ENCODE results near the gene BICRA. TPM values are rescaled to one million over a fixed set of nuclear protein-coding genes. Genes with fewer than 3 reads are reported as not detected.
"Not testable (repeated sequence)": the region's sequence is repeated elsewhere in the genome, so short reads cannot be mapped to it uniquely, and the experiment has no call there.

BICRA gene
- total RNA-seq, 2 donors from 2014 or later, result 10.3 to 12.2 TPM

DNA sequence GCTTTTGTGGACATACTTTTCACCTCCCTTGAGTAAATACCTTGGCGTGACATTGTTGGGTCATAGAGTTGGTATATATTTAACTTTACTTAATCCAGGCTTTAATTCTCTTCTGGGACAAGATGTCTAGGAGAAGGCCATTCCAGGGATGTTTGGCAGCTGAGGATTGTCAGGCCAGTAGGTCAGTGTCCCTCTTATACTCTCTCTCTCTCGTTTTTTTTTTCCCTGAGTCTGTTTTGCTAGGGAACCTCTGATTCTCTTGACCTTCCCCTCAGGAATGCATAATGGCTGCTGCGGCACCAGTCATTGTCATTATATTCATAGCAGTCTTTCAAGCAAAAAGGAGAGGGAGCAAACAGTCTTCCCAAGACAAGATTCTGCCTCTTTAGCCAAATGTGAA is 48.8 kb downstream of the BICRA start:
- H3K4me3 Mint-ChIP-seq, result no peak overlapping the region

DNA sequence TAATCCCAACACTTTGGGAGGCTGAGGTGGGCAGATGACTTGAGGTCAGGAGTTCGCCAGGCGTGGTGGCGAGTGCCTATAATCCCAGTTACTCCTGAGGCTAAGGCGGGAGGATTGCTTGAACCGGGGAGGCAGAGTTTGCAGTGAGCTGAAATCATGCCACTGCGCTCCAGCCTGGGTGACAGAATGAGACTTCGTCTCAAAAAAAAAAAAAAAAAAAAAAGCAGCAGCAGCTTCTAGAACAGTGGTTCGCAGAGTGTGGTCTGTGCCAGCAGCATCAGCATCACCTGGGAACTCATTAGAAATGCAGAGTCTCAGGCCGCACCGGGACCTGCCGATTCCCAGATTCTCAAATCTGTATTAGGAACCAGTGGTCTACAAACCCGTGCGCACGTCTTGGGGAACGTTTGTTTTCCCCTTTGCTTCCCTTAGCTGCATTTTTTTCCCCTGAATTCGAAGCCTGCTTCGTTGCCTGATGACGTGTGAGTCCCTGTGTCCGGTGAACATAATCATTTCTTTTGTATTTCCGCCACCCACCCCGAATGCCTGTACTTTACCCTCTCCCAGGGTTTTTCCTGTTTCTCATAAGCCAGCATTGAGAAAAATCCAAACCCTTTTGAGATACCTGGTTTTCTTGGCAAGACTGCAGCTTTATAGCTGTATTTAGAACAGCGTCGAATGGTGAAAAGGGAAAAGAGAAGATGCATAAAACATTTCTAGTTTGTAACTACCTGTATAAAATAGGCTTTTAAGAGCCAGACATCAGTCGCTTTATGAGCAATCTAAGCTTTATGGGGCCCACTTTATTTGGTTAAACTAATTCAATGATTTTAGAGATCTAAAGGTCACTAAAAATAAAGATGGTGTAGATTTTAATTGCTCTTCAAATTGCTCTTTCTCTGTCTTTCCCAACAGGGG is 49.8 kb downstream of the BICRA start:
- H3K27me3 Mint-ChIP-seq, result no peaks in the 10 kb centered on the region
- peaks cover 2% of the 10 kb centered on the region for H3K4me1 Mint-ChIP-seq
- H3K9me3 Mint-ChIP-seq, result no peaks in the 10 kb centered on the region
- H3K36me3 Mint-ChIP-seq (ENCODE audit: low read depth), result peaks cover 12% of the 10 kb centered on the region
- no peak for ATAC-seq (replicated peaks)
- H3K4me3 Mint-ChIP-seq, result no peak overlapping the region
- H3K27ac Mint-ChIP-seq, result no peak overlapping the region

More for the DNA sequence above, 48.8 kb downstream of the BICRA start:
- peaks cover 19% of the 10 kb centered on the region for H3K36me3 Mint-ChIP-seq (ENCODE audit: low read depth)
- H3K4me1 Mint-ChIP-seq, result no peaks in the 10 kb centered on the region
- H3K9me3 Mint-ChIP-seq, result no peaks in the 10 kb centered on the region
- no peak overlapping the region for H3K27ac Mint-ChIP-seq
- ATAC-seq (replicated peaks), result no peak
- H3K27me3 Mint-ChIP-seq, result no peaks in the 10 kb centered on the region

DNA sequence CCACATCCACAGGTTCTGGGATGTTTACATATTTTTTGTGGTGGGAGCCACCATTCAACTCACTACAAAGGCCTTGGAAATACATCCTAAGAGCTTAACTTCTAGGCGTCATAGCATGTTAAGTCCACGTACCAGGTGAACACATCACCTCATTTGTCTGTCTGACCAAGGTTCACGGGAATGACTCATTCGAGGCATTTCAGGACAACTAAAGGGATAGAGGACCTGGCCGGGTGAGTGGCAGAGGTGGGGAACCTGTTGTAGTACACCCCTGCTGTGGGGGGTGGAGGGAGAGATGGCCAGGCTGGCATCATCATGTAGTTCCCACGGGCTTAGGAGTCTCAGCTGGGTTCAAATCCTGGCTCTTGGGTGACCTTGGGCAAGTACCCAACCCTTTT is 51.5 kb downstream of the BICRA start:
- peaks cover 5% of the 10 kb centered on the region for H3K4me1 Mint-ChIP-seq
- H3K9me3 Mint-ChIP-seq, result no peaks in the 10 kb centered on the region
- peak overlapping the region; percentile 56 for H3K27ac Mint-ChIP-seq
- peaks cover 15% of the 10 kb centered on the region for H3K36me3 Mint-ChIP-seq (ENCODE audit: low read depth)
- ATAC-seq (replicated peaks), result no peak
- H3K4me3 Mint-ChIP-seq, result no peak overlapping the region
- H3K27me3 Mint-ChIP-seq, result no peaks in the 10 kb centered on the region

DNA sequence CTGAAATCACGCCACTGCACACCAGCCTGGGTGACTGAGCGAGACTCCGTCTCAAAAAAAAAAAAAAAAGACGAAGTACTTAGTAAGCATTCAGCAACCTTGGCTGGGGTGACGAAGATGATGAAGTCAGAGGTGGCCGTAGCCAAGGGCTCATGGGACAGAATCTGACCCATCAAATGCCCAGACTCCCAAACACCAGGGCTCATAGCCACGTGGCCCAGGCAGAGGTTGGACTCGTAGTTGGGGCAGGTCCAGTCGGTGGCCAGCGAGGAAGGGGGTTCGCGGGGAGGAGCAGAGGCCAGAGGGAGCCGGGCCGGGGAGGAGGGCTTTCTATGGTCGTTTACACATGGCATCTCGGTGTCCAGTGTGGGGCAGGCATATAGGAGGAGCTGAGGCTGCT is 52.2 kb downstream of the BICRA start:
- ATAC-seq (replicated peaks), result no peak
- H3K4me1 Mint-ChIP-seq, result peaks cover 5% of the 10 kb centered on the region
- H3K27ac Mint-ChIP-seq, result no peak overlapping the region
- no peaks in the 10 kb centered on the region for H3K9me3 Mint-ChIP-seq
- no peaks in the 10 kb centered on the region for H3K27me3 Mint-ChIP-seq
- H3K4me3 Mint-ChIP-seq, result no peak overlapping the region
- peaks cover 15% of the 10 kb centered on the region for H3K36me3 Mint-ChIP-seq (ENCODE audit: low read depth)

DNA sequence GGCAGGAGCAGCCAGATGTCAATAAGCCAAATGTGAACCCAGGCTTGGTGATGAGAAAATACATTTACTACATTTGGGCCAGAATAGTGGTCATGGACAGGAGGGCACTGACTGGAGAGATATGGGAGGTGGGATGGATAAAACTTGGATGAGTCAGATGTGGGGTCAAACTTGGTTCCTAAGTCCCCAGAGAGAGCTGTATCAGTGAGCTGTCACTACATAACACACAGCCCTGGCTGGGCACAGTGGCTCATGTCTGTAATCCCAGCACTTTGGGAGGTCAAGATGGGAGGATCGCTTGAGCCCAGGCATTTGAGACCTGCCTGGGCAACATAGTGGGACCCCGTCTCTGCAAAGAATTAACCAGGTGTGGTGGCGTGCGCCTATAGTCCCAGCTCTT is 52.7 kb downstream of the BICRA start:
- no peak for ATAC-seq (replicated peaks)
- Mint-ChIP-seq H3K4me1 (peaks cover 5% of the 10 kb centered on the region), H3K27ac (no peak overlapping the region), H3K36me3 (ENCODE audit: low read depth) (peaks cover 15% of the 10 kb centered on the region), H3K9me3 (no peaks in the 10 kb centered on the region), H3K4me3 (no peak overlapping the region), H3K27me3 (no peaks in the 10 kb centered on the region)

DNA sequence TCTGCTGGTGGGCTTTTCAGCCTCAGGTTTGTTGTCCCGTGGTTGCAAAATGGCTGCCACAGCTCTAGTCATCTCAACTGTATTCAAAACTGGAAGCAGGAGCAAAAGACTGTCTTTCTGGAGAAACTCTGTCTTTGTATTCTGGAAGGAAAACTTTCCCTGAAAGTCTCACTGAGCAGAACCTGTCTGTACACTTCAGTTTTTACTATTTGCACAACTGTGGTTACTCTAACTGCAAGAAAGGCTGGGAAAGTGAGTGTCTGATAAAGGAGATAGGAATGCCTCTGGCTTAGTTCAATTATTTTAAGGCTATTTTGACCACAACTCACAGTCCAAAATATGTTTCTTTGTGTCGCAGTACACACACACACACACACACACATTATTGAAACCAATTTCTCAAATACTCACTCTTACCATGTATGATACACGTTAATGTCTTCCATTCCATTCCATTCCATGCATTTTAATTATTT is 54.5 kb downstream of the BICRA start:
- Mint-ChIP-seq H3K36me3 (ENCODE audit: low read depth) (peaks cover 11% of the 10 kb centered on the region), H3K27ac (peak overlapping the region; percentile 49), H3K4me3 (no peak overlapping the region), H3K27me3 (no peaks in the 10 kb centered on the region), H3K4me1 (peaks cover 5% of the 10 kb centered on the region), H3K9me3 (no peaks in the 10 kb centered on the region)
- no peak for ATAC-seq (replicated peaks)

DNA sequence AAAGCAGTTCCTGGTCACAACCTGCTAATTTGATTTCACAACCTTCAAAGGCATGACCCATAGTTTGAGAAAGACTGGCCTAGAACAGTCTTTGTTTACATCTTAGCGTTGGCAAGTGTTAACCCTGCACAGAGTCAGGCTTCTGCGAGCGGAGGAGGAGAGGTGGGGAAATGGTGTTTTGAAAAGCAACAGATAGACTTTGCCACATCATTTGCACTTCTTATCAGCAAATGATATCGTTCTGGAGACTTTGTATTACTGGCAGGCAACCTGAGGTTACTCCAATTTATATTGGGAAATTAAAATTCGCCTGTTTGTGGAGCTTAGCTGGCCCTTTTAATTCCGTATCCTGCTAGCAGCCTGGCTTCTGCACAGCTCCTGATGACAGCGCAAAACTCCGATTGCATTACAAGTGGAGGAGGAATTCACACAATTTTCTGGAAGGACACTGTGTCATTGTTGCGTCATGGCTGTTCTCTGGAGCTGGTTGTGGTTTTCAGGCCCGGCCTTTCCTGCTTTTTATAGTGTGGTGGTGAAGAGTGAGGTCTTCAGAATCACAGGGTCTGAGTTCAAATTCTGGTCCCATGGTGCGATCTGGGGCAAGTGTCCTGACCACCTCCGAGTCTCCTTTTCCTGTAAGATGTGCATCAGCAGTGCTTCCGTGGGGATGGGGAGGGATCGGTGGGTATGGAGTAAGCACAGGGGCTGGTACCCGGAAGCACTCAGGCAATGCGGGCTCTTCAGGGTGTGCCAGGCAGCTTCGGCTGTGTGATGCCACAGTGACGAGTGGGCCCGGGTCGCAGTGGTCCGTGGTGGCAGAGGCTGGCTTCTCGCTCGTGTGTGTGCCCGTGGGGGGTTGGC is 55.2 kb downstream of the BICRA start:
- no peak for ATAC-seq (replicated peaks)
- H3K4me3 Mint-ChIP-seq, result no peak overlapping the region
- peaks cover 5% of the 10 kb centered on the region for H3K4me1 Mint-ChIP-seq
- peaks cover 11% of the 10 kb centered on the region for H3K36me3 Mint-ChIP-seq (ENCODE audit: low read depth)
- no peaks in the 10 kb centered on the region for H3K9me3 Mint-ChIP-seq
- H3K27ac Mint-ChIP-seq, result peak overlapping the region; percentile 49
- H3K27me3 Mint-ChIP-seq, result no peaks in the 10 kb centered on the region

DNA sequence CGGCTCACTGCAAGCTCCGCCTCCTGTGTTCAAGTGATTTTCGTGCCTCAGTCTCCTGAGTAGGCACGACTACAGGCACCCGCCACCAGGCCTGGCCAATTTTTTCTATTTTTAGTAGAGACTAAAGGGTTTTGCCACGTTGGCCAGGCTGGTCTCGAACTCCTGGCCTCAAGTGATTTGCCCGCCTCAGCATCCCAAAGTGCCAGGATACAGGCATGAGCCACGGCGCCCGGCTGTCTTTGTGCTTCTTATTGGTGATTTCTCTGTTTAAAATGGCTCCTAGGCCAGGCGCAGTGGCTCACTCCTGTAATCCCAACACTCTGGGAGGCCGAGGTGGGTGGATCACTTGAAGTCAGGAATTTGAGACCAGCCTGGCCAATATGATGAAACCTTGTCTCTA is 59.6 kb downstream of the BICRA start:
- not testable (repeated sequence) for H3K27me3 Mint-ChIP-seq; H3K27ac Mint-ChIP-seq; H3K9me3 Mint-ChIP-seq; H3K4me3 Mint-ChIP-seq; ATAC-seq (replicated peaks)
- peaks cover 11% of the 10 kb centered on the region for H3K4me1 Mint-ChIP-seq
- H3K36me3 Mint-ChIP-seq (ENCODE audit: low read depth), result peaks cover 16% of the 10 kb centered on the region

DNA sequence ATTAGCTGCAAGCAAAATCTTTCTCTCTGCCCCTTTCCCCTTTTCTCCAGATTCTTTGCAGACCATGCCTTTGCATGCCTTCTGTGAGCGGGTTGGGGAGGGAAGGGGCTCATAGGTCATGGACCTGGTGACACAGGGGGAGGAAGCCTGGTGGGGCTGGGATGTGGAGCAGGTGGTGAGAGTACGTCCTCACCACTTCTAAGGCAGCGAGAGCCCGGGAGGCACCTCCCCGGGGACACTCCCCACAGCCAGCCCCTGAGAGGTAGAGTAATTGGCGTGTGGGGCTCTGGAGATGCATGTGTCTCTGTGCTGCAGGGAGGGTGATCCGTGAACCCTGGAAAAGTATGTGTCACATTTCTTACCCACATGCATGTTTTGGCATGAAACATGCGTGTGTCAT is 61.8 kb downstream of the BICRA start:
- Mint-ChIP-seq H3K27me3 (no peaks in the 10 kb centered on the region), H3K27ac (peak overlapping the region; percentile 54), H3K4me1 (peaks cover 13% of the 10 kb centered on the region), H3K36me3 (ENCODE audit: low read depth) (peaks cover 29% of the 10 kb centered on the region), H3K9me3 (no peaks in the 10 kb centered on the region), H3K4me3 (no peak overlapping the region)
- no peak for ATAC-seq (replicated peaks)

DNA sequence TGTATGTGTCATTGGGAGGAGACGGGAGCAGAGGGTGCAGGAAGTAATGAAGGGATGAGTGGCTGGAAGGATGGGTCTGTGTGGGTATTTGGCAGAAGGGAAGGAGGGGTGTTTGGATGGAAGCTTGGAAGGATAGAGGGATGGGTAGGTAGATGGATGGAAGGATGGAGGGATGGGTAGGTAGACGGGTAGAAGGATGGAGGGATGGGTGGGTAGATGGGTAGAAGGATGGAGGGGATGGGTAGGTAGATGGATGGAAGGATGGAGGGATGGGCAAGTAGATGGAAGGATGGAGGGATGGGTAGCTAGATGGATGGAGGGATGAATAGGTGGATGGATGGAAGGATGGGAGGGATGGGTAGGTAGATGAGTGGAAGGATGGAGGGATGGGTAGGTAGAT is 62.6 kb downstream of the BICRA start:
- Mint-ChIP-seq H3K9me3 (no peaks in the 10 kb centered on the region), H3K27ac (peak overlapping the region; percentile 54)
- ATAC-seq (replicated peaks), result no peak

DNA sequence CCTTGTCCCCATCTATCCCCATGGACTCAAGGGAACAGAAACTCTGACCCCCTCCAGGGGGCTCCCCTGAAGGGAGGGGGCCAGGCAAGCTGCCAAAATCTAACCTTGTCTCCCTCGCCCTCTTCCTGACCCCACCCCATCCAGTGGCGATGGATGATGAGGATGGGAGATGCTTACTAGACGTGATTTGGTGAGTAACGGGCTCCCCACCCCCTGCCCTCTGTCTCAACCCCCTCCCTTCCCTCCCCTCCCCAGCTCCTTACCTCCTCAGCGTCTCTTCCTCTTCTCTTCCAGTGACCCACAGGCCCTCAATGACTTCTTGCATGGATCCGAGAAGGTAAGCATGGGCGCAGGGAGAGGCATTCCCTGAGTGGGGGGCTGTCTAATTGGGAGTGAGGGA is 64.5 kb downstream of the BICRA start:
- H3K27me3 Mint-ChIP-seq, result no peaks in the 10 kb centered on the region
- H3K9me3 Mint-ChIP-seq, result no peaks in the 10 kb centered on the region
- peak overlapping the region; percentile 66 for H3K27ac Mint-ChIP-seq
- H3K4me1 Mint-ChIP-seq, result peaks cover 13% of the 10 kb centered on the region
- ATAC-seq (replicated peaks), result no peak
- no peak overlapping the region for H3K4me3 Mint-ChIP-seq
- peaks cover 43% of the 10 kb centered on the region for H3K36me3 Mint-ChIP-seq (ENCODE audit: low read depth)

More for the DNA sequence above, 62.6 kb downstream of the BICRA start:
- H3K36me3 Mint-ChIP-seq (ENCODE audit: low read depth), result peaks cover 31% of the 10 kb centered on the region
- H3K4me1 Mint-ChIP-seq, result peaks cover 13% of the 10 kb centered on the region
- H3K27me3 Mint-ChIP-seq, result no peaks in the 10 kb centered on the region
- no peak overlapping the region for H3K4me3 Mint-ChIP-seq

DNA sequence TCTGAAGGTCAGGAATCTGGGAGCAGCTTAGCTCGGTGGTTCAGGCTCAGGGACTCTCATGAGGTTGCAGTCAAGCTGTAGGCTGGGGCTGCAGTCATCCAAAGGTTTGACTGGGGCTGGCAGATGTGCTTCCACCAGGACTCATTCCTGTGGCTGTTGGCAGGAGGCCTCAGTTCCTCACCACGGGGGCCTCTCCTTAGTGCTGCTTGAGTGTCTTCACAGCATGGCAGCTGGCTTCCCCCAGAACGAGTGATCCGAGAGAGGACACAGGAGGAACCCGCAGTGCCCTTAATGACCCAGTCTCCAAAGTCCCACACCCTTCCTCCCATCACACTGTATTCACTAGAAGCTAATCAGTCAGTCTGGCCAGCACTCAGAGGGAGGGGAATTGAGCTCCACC is 65.6 kb downstream of the BICRA start:
- Mint-ChIP-seq H3K4me3 (no peak overlapping the region), H3K27me3 (no peaks in the 10 kb centered on the region), H3K4me1 (peaks cover 13% of the 10 kb centered on the region)

DNA sequence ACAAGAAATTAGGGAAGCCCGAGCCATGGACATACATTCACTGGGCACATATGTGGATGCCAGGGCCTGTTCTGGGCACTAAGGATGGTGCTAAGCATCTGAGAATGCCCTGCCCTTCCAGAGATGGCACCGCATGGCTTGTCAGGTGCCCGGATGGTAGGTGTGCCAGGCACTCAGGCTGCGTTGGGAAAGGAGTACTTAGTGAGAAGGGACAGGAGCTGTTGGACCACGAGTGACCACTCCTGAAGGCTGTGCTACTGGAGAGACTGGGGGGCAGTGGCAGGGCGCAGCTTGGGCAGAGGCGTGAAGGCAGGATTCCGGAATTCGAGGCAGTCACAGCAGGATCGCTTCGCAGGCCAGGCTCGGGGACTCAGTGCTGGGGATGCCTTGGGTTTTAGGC is 66.3 kb downstream of the BICRA start:
- Mint-ChIP-seq H3K4me3 (no peak overlapping the region), H3K4me1 (peaks cover 13% of the 10 kb centered on the region), H3K9me3 (no peaks in the 10 kb centered on the region), H3K27me3 (no peaks in the 10 kb centered on the region), H3K36me3 (ENCODE audit: low read depth) (peaks cover 47% of the 10 kb centered on the region), H3K27ac (peak overlapping the region; percentile 78)
- ATAC-seq (replicated peaks), result no peak

More for the DNA sequence above, 65.6 kb downstream of the BICRA start:
- Mint-ChIP-seq H3K27ac (peak overlapping the region; percentile 78), H3K9me3 (no peaks in the 10 kb centered on the region), H3K36me3 (ENCODE audit: low read depth) (peaks cover 52% of the 10 kb centered on the region)
- no peak for ATAC-seq (replicated peaks)

DNA sequence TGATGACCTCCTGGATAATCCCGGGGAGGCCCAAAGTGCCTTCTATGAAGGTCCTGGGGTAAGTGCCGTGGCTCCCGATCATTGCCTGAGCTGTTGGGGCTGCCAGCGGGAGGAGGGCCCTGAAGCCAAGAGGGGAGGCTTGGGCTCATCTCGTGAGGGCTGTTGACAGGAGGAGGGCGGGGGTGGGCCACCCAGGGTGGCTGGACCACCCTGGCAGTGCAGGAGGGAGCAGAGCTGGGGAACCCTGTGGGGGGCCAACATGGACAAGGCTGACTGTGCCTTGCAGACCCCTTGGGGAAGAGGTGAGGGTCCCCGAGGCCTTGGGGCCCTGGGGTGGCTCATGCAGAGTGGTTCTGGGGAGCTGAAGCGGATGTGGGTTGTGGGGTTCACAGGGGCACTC is 66.9 kb downstream of the BICRA start:
- Mint-ChIP-seq H3K4me3 (no peak overlapping the region), H3K36me3 (ENCODE audit: low read depth) (peaks cover 41% of the 10 kb centered on the region), H3K4me1 (peaks cover 13% of the 10 kb centered on the region), H3K9me3 (no peaks in the 10 kb centered on the region), H3K27me3 (no peaks in the 10 kb centered on the region), H3K27ac (no peak overlapping the region)
- no peak for ATAC-seq (replicated peaks)

Measured in activated T-helper 17 cell treated with anti-CD3 and anti-CD28 coated beads, Interleukin-2, amount 50 U/mL, for 72 hours (primary cell).